GM18873 (cell line): ENCODE results near the gene CDADC1.

Source experiments
- ATAC-seq: cut with Tn5 transposase; IDR thresholded peaks from one replicate; pipeline ENCODE4 v1.9.1; 2021; ENCODE audit warnings: mild to moderate bottlenecking, moderate library complexity, moderate number of reproducible peaks; ENCODE audit not compliant: unreplicated experiment, low FRiP score

Gene CDADC1

DNA sequence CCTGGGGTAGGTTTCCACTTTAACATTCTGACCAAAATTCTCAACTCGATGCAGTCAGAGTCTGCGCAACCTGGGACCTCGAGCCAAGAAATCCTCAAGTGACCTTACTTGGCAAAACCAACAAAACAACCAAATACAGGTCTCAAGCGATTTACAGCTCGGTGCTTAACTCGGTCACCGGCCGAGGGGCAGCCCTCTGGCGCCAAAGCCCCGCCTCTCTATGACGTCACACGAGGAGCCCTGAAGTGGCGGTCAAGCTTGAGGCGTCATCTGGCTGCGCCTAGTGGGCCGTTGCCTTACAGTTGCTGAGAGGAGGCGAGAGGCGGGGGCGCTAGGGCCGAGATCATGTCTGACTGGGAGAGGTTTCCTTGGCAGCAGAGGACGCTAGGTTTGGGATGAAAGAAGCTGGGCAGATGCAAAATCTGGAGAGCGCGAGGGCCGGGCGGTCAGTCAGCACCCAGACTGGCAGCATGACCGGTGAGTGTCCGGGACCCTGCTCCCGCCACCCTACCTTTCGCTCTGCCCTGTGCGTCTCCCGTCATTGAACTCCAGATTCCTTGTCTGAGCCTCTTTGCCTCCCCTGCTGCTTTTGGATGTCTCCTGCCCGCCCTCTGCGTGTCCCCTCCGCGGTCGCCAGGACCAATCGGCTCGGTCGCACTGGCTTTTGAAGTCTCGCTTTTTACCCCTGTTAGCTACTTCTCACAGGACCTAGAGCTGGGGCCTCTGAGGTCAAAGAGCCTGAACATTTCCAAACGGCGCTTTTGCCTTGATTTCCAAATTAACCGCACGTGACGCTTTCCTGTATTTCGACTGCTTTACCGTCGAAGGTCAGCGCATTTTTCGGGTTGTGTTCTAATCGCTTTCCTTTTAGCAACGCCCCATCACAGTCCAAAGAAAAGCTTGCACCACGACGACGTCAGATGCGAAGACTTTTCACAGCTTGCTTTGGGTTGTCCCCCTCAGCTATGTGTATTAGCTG lies at the start of gene CDADC1:
TSS of gene CDADC1 (plus strand) at position 283 of the 979 bp plus-strand sequence. CDS start at position 396, 113 bp downstream.
- peak; percentile 89 for ATAC-seq

GRCh38 chr13:49206641-49207040 lies 41.1 kb upstream of the CDADC1 start:
- ATAC-seq, result no peak

DNA sequence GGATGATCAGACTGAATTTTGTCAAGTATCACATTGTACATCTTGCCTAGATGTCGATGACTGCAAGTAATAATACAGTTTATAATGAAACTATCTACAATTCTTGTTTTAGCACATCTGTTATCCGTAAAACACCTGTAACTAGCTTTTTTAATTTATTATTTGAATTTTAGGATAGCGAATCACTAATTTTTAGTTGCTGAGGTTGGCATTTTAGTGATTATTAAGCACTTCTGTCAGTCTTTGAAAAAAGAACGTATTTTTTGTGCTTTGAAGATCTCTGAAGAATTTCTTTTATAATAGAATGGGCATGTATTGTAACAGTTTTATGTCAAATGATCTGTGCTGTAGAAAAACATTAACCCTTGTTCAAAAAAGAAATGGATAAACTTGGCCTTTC lies 39.1 kb upstream of the CDADC1 start:
- no peak for ATAC-seq

DNA sequence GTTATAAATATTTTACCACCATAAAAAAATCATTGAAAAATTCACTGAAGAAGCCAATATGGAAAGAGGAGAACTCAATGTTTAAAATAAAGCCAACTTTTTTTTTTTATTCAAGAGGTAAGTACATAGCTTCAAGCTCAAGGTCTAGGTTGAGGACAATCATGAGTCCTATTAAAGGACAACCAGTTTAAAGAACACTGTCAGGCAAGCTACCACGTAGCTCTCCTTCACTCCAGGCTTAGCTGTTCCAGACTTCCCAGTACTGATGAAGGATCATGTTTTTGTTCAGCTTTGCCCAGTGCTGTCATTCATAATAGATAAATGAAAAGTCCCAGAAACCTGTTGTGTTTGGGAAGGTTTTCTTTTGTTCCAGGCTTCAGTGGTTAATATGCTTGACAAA lies 37.6 kb upstream of the CDADC1 start:
- ATAC-seq, result no peak

DNA sequence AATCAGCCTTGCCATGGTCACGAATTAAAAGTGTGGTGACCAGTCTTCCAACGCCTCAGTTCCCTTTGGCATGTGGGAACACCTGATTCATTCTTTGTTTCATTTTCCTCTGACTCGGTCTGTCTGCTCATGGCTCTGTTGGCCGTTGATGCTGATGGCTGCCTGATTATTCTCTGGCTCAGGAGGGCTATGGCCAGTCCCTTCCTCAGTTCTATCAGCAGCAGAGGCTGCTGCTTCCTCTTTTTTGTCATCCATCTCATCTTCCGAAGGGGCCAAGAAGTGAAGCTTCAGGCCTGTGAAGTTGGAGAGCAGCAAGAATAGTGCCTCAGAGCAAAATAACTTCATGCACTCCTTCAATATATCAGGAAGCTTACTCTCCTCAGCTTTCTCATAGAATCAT lies 37.1 kb upstream of the CDADC1 start:
- no peak for ATAC-seq

GRCh38 chr13:49213539-49213938 lies 34.2 kb upstream of the CDADC1 start:
- no peak for ATAC-seq

GRCh38 chr13:49213997-49214916 lies 33.5 kb upstream of the CDADC1 start:
- ATAC-seq, result no peak

- ATAC-seq, result no peak
Observed at GRCh38 chr13:49214917-49215376, 32.8 kb upstream of the CDADC1 start.

DNA sequence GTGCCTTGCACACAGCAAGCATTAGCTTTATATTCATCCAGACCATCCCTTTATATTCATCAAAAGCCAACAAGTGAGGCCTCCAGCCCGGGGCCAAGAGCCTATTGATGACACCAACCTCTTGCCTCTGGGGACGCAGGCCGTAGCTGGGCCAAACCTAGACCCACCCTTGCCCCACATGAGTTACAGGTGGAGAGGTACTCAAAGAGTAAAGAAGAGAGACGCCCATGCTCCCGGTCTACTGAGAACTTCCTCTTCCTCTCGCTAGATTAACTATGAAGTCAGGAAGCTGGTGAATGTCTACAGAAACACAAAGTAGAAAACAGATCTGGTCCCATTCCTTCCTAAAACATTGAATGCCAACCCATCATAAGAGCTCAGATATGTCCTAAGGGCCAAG lies 31.4 kb upstream of the CDADC1 start:
- ATAC-seq, result no peak

GRCh38 chr13:49217962-49218492 lies 29.7 kb upstream of the CDADC1 start:
- no peak for ATAC-seq

DNA sequence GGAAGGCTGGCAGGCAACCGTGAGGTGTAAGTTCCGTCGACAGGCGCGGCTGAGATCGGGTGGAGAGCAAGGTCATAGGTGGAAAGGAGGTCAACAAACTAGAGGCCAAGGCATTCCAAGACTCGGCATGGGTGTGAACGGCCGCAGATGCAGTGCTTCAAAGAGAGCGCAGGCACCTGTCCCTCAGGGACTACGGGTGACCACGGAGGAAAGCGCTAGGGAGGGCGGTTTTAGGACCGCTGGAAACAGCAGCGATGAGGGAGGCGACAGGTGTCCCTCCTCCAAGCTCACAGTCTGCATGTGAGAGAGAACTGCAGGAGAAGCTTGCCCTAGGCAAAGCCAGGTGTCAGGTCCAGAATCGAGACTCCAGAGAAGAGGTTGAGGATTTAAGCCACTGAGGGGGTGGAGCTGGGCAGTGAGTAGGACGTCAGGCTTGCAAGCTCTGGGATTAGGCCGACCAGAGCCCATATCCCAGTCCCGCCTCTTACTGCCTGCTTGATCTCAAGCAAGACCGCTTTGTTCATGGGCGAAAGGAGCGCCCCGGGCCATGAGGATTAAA lies 29.2 kb upstream of the CDADC1 start:
- ATAC-seq, result no peak

DNA sequence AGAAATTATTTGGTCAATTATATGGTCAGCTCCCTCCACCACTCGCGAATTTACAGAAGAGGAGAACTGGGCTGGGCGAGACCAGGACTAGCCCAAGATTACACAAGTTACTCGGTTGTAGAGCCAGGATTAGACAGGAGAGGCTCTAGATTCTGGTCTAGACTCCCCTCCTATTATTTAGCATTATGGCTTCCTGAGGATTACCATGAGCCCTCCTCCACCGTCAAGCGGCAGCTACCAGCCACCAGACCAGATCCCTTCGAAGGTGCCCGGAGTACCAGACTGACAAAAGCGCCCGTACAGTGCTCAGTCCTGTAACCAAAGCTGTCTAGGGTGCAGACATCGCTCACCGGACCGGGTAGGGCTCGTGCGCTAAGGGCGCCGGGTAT lies 28.1 kb upstream of the CDADC1 start:
- ATAC-seq, result no peak

- ATAC-seq, result no peak
Observed at GRCh38 chr13:49220036-49220855, 27.5 kb upstream of the CDADC1 start, which contains the start of gene MLNR. Gene MLNR (plus strand): TSS chr13:49220338. CDS start chr13:49220338, 0 bp downstream.

DNA sequence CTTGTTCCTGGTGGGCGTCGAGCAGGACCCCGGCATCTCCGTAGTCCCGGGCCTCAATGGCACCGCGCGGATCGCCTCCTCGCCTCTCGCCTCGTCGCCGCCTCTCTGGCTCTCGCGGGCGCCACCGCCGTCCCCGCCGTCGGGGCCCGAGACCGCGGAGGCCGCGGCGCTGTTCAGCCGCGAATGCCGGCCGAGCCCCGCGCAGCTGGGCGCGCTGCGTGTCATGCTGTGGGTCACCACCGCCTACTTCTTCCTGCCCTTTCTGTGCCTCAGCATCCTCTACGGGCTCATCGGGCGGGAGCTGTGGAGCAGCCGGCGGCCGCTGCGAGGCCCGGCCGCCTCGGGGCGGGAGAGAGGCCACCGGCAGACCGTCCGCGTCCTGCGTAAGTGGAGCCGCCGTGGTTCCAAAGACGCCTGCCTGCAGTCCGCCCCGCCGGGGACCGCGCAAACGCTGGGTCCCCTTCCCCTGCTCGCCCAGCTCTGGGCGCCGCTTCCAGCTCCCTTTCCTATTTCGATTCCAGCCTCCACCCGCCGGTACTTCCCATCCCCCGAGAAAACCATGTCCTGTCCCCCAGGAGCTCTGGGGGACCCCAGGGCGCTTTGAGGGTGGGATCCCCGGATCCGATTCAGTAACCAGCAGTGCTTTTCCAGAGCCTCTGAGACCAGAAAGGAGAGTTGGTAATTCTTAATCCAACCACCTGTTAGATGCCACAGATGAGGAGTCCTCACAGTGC lies 26.7 kb upstream of the CDADC1 start:
- ATAC-seq, result no peak

- no peak for ATAC-seq
Observed at GRCh38 chr13:49221590-49221965, 26.1 kb upstream of the CDADC1 start.

GRCh38 chr13:49225223-49226042 lies 22.3 kb upstream of the CDADC1 start:
- ATAC-seq, result no peak

DNA sequence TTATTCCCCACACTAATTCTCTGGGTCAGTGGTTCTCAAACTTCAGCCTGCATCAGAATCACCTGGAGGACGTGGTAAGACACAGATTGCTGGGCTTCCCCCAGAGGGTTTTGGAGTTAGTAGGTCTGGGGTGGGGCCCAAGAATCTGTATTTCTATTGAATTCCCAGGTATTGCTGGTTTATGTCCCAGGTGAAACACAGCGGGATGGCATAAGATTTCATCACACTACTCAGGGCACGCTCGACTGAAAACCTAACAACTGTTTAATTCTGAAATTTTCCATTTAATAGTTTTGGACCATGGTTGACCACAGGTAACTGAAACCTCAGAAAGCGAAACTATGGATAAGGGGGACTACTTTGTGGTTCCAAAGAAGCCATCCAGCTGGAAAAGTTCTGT lies 21.1 kb upstream of the CDADC1 start:
- ATAC-seq, result no peak

- ATAC-seq, result no peak
Observed at GRCh38 chr13:49234741-49235140, 13.0 kb upstream of the CDADC1 start.
